Stimulated activated CD8-positive, alpha-beta memory T cell treated with anti-CD3 and anti-CD28 coated beads, Interleukin-12 subunit alpha, Interleukin-12 subunit beta, amount 100 ng/mL, for 1 hour (primary cell): Measurements from ENCODE around the gene RASSF3.
A peak's percentile ranks its signal among the peaks of the same experiment; 100 is the strongest.
"Not testable (repeated sequence)": the region's sequence is repeated elsewhere in the genome, so short reads cannot be mapped to it uniquely, and the experiment has no call there.

Source experiments
- DNase-seq: peaks from one replicate; pipeline ENCODE4 v3.0.0-alpha.2; 2020; ENCODE audit warnings: low read depth

The RASSF3 gene, protein sequence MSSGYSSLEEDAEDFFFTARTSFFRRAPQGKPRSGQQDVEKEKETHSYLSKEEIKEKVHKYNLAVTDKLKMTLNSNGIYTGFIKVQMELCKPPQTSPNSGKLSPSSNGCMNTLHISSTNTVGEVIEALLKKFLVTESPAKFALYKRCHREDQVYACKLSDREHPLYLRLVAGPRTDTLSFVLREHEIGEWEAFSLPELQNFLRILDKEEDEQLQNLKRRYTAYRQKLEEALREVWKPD

GRCh38 chr12:64610079-64610659 lies at the start of gene RASSF3:
RASSF3 (plus strand) TSS chr12:64610495; CDS start chr12:64610633, 138 bp downstream.
- DNase-seq = peak; percentile 48

- no peak for DNase-seq
Measured at GRCh38 chr12:64561302-64562136, 48.8 kb upstream of the RASSF3 start.

GRCh38 chr12:64566122-64566521 lies 44.2 kb upstream of the RASSF3 start:
- DNase-seq = no peak

DNA sequence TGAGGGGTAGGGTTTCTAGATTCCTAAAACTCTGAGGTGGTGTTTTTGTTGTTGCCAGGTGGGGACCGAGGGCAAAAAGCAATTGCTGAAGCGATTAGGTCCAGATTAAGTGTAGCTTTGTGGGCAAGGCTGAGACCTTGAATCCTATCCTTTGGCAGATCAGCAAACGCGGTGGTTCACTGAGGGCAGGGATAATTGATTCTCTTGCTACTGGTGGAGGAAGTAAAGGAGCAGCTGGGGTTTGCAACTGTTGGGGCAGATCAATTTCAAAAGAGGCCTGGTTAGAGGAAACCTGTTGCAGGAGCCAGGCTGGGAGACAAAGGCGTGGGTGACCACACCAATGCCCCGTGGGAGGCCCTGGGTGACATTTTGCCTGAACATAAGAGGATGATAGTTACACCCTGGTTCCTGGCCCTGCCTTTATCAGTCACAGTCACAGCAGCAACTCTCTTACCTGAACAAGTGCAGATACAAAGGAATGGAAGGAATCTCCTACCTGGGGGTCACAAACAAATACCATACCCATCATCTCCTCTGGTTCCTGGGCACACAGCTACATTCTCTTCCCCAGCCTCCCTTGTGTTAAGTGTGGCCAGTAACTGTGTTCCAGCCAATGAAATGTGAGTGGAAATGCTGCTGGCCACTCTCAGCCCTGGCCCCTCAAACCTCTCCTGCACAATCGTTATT lies 43.3 kb upstream of the RASSF3 start:
- DNase-seq = no peak

DNA sequence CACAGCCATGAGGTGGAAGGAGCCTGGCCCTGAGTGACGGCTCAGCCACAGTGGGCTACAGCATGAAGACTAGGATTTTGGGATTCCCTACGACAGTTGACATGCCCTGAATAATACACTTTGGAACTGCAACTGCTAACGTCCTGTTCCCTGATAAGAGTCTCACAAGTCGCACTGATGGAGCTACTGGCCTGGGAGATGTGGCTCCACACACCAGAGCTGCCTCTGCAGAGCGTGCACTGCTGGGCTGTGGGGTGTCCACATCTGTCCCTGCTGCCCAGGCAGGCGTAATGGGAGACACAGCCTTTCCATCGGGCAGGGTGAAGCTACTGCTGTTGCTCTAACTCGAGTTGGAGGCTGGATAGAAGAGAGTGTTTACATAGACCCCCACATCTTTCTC lies 42.7 kb upstream of the RASSF3 start:
- no peak for DNase-seq

DNA sequence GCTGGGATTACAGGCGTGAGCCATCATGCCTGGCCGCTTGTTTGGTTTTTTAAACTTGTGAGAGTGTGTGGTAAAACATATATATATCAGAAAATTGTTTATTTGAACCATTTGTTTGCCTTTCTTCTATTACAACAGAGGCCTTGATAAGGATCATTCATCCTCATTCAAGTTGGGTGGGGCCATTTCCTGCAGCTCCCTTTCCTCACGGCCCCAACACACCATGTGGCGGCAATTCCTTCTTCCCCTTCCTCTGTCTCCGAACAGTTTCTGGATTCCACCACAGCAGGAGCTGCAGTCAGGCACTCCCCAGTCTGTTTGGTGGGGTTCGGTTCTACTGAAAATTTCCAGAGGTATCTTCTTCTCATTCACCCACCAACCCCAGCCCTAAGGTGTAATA lies 42.0 kb upstream of the RASSF3 start:
- no peak for DNase-seq

DNA sequence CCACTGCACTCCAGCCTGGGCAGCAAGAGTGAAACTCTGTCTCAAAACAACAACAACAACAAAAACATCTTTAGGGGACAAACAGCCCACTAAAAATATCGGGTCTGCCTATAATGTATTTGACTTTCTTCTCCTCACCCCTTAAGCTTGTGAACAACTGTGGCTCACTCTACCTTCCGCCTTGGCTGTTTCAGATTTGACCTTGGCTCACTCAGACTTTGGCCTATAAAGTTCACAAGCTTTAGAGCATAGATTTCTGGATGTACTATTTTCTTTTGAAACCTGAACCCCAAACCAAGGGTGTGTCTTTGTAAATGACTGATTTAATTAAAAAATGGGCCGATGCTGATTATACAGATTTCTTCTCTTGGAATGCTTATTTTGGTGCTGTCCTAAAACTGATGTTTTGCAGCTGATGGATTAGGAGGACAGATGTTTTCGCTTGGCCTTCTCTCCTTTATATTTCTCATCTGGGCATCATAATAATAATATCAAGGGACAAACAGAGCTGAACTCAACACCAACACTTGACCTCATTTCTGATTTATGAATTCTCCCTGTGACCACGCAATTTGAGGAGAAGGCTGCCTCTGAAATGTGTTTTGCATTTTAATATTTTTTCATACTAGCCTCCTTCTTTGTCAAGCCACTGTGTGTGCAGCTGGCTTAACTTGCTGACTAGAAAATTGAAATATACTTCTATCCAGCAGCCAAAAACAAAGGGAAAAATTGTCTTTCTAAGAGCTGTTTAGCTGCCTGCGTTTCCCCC lies 40.2 kb upstream of the RASSF3 start:
- no peak for DNase-seq

- no peak for DNase-seq
Measured at GRCh38 chr12:64571411-64571810, 38.9 kb upstream of the RASSF3 start.

DNA sequence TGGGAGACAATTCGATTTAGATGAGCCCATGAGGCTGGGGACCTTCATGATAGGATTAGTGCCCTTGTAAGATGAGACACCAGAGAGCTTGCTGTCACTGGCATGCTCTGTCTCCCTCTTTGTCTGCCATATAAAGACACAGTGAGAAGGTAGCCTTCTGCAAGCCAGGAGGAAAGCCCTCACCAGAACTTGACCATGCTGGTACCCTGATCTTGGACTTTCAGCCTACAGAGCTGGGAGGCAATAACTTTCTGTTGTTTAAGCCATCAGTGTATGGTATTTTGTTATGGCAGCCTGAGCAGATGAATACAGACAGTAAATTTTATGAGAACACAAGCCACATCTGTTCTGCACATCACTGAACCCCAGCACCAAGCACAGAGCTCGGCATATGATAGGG lies 38.1 kb upstream of the RASSF3 start:
- DNase-seq = no peak

DNA sequence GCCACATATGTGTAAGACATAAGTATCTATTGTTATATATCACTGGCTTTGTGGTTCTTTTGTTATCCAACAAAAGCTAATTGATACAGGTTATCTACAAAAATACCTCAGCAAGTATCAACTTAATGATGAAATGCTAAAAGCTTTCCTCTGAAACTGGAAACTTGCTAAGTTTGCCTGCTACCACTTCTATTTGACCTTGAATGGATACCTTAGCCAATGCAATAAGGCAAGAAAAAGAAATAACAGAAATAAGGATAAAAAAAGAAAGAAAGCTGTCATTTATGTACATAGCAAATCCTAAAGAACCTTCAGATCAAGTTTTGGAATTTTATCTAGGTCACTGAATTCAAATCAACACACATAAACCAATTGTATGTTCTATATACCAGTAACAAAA lies 35.5 kb upstream of the RASSF3 start:
- DNase-seq = no peak

DNA sequence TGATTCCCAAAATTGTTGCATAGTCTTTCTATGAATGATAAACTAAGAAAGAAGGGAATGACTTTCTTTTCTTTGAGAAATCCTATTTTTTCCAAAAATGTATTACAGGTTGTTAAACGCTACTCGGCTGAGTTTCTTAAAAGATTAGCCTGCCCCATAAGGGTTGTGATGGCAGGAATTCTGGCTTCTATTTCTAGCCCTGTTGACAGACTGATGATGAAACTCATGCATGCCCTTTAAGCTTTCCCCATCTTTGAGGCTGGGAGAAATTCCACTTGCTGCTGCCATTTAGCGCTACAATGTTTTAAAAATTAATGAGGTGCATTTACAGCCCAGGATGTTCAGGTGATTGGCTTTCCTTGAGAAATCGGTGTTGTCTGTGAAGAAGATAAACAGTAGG lies 33.2 kb upstream of the RASSF3 start:
- no peak for DNase-seq

- no peak for DNase-seq
Measured at GRCh38 chr12:64578566-64578965, 31.7 kb upstream of the RASSF3 start.

- DNase-seq = no peak
Measured at GRCh38 chr12:64580681-64581080, 29.6 kb upstream of the RASSF3 start.

- no peak for DNase-seq
Measured at GRCh38 chr12:64582114-64582513, 28.2 kb upstream of the RASSF3 start.

- no peak for DNase-seq
Measured at GRCh38 chr12:64582862-64583261, 27.4 kb upstream of the RASSF3 start.

DNA sequence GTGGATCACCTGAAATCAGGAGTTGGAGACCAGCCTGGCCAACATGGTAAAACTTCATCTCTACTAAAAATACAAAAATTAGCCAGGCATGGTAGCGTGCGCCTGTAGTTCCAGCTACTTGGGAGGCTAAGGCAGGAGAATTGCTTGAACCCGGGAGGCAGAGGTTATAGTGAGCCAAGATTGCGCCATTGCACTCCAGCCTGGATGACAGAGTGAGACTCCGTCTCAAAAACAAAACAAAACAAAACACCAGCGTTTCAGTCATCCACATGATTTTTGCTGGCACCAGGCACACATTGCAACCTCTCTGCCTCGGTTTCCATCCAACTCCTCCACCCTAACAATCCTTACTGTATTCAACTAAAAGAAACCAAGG lies 26.9 kb upstream of the RASSF3 start:
- not testable (repeated sequence) for DNase-seq

DNA sequence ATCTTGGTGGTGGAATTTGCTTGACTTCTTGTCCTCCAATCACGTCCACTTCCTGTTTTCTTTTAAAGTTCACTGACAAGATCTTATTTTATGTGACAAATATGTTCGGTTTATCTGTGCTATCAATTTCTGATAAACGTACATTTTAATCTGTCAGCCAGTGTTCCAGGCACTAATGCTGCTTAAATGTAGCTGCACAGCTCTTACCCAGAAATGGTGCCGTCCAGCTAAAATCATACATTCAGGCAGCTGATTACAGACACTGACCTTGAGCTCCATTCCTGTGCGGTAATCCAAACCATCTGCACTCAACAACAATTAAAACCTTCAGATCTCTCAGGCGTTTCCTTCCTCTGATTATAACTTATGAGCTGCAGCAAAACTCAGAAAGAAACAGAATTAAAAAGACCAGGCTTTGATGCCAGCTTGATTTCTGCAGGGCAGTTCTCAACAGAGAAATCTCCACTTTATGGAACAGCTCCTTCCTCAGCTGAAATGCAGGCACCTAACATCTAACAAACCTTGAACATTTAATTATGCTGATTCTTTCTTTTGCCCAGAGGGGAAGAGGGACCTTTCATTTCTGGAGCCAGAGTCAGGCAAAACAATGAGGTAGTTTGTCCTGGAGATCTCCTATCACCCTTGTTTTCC lies 26.4 kb upstream of the RASSF3 start:
- DNase-seq = no peak

GRCh38 chr12:64585104-64585503 lies 25.2 kb upstream of the RASSF3 start:
- DNase-seq = no peak

DNA sequence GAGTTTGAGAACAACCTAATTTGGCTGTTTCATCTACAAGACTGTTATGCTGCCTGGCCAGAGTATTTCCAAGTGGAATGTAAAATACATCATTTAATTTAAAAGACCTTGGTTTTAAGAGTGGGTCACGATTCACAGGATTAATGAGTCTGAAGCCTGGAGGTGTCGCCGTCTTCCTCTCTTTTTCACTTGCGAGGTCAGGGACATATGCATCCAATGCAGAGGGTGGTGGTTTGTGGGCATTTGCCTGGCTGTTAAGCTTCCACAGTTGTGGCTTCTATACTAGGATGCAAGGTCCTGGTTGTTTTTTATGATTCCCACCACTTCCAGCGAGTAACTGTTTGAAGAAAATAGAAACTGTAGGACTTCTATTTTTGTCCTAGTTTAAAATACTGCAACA lies 22.8 kb upstream of the RASSF3 start:
- no peak for DNase-seq

DNA sequence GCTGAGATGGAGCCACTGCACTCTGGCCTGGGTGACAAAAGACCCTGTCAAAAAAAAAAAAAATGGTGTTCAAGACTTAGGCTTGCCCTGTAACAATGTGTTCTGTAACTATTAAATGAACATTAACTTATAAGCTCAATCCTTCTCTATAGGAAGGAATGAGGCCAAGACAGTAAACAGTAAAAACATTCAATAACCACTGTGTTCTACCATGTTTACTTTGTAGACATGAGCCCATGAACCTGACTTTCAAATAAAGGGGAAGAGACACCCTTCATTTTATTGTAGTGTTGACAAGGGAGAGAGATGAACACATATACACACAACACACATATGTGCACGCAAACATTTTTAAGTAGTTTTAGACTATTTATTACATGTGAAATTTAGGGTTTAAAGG lies 20.1 kb upstream of the RASSF3 start:
- no peak for DNase-seq
